ENCODE measurements around the gene RAB3C.
"Not testable (repeated sequence)": the region's sequence is repeated elsewhere in the genome, so short reads cannot be mapped to it uniquely, and the experiment has no call there.

RAB3C gene

GRCh38 chr5:58582019-58582802 is 664 bp upstream of the RAB3C start:
- no peak overlapping the region for H3K4me3 ChIP-seq (IDR thresholded peaks at IDR 0.05; ENCODE audit: insufficient read depth, low read depth, low read length)
- H4K20me1 ChIP-seq (ENCODE audit: insufficient read depth) = no peaks in the 10 kb centered on the region
- TF ChIP-seq, protein P1, sequence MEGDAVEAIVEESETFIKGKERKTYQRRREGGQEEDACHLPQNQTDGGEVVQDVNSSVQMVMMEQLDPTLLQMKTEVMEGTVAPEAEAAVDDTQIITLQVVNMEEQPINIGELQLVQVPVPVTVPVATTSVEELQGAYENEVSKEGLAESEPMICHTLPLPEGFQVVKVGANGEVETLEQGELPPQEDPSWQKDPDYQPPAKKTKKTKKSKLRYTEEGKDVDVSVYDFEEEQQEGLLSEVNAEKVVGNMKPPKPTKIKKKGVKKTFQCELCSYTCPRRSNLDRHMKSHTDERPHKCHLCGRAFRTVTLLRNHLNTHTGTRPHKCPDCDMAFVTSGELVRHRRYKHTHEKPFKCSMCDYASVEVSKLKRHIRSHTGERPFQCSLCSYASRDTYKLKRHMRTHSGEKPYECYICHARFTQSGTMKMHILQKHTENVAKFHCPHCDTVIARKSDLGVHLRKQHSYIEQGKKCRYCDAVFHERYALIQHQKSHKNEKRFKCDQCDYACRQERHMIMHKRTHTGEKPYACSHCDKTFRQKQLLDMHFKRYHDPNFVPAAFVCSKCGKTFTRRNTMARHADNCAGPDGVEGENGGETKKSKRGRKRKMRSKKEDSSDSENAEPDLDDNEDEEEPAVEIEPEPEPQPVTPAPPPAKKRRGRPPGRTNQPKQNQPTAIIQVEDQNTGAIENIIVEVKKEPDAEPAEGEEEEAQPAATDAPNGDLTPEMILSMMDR (conservative IDR thresholded peaks at IDR 0.05; ENCODE audit: low read depth, low read length) = no peak
- H2AFZ ChIP-seq (ENCODE audit: low read depth) = peak overlapping the region; percentile 95
- no peaks in the 10 kb centered on the region for H3K36me3 ChIP-seq (ENCODE audit: insufficient read depth)
- H3K4me1 ChIP-seq (ENCODE audit: low read depth, poor library complexity, severe bottlenecking) = peaks cover 3% of the 10 kb centered on the region
- no peaks in the 10 kb centered on the region for H3K27me3 ChIP-seq (ENCODE audit: insufficient read depth, low read depth)
- H3K27ac ChIP-seq = no peak overlapping the region
- no peaks in the 10 kb centered on the region for H3K79me2 ChIP-seq (ENCODE audit: insufficient read depth, low read depth)
- H3K4me2 ChIP-seq = peak overlapping the region; percentile 71
- no peak overlapping the region; the same call in 1 of the 2 replicates for H3K9ac ChIP-seq

DNA sequence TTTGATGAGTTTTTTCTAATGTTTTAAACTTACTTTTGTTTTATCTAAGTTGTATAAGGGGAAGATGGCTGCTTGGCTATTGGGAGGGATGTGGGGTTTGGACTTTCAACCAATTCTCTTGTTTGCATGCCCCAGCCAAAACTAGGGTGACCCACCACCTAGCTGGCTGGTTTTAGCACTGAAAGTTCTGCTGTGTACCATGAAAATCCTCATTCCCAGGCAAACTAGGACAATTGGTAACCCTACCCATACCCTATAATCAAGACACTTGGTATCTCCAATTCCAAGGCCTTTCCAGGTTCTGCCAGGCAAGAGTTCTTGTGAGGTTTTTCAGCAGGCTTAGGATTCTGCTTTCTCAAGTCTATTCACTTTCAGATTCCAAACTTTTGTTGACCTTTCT is 13.1 kb downstream of the RAB3C start:
- no peaks in the 10 kb centered on the region for H3K4me1 ChIP-seq (ENCODE audit: low read depth, poor library complexity, severe bottlenecking)
- no peak overlapping the region for H3K4me3 ChIP-seq (IDR thresholded peaks at IDR 0.05; ENCODE audit: insufficient read depth, low read depth, low read length)
- H3K27me3 ChIP-seq (ENCODE audit: insufficient read depth, low read depth) = no peaks in the 10 kb centered on the region
- H3K36me3 ChIP-seq (ENCODE audit: insufficient read depth) = no peaks in the 10 kb centered on the region
- H3K4me2 ChIP-seq = no peak overlapping the region
- H3K27ac ChIP-seq = no peak overlapping the region
- H3K9ac ChIP-seq = no peak overlapping the region
- TF ChIP-seq, protein P1 (conservative IDR thresholded peaks at IDR 0.05; ENCODE audit: low read depth, low read length) = no peak
- H3K79me2 ChIP-seq (ENCODE audit: insufficient read depth, low read depth) = no peaks in the 10 kb centered on the region
- H4K20me1 ChIP-seq (ENCODE audit: insufficient read depth) = no peaks in the 10 kb centered on the region
- no peak overlapping the region for H2AFZ ChIP-seq (ENCODE audit: low read depth)

DNA sequence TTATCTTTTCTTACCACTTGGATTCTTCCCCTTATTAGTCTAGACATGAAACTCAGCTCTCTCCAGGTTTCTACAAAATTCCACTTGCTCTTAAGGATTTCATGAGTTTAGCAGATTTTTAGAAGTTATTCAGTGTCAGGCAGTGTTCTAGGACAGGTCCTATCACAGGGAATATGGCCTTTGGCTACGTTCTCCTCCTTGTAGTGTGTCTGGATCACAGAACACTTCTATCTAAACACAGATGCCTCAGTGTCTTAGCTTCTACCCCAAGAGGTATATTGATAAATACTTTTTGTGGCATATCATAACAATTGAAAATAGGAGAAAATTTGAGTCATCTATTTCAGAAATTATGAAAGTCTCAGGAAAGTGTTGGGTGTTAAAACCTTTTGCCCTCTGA is 15.6 kb downstream of the RAB3C start:
- Histone ChIP-seq H3K4me1 (ENCODE audit: low read depth, poor library complexity, severe bottlenecking) (no peaks in the 10 kb centered on the region), H3K27me3 (ENCODE audit: insufficient read depth, low read depth) (no peaks in the 10 kb centered on the region), H4K20me1 (ENCODE audit: insufficient read depth) (no peaks in the 10 kb centered on the region), H2AFZ (ENCODE audit: low read depth) (no peak overlapping the region), H3K4me2 (no peak overlapping the region), H3K4me3 (IDR thresholded peaks at IDR 0.05; ENCODE audit: insufficient read depth, low read depth, low read length) (no peak overlapping the region), H3K27ac (no peak overlapping the region), H3K79me2 (ENCODE audit: insufficient read depth, low read depth) (no peaks in the 10 kb centered on the region), H3K9ac (no peak overlapping the region), H3K36me3 (ENCODE audit: insufficient read depth) (no peaks in the 10 kb centered on the region)
- TF ChIP-seq, protein P1 (conservative IDR thresholded peaks at IDR 0.05; ENCODE audit: low read depth, low read length) = no peak

DNA sequence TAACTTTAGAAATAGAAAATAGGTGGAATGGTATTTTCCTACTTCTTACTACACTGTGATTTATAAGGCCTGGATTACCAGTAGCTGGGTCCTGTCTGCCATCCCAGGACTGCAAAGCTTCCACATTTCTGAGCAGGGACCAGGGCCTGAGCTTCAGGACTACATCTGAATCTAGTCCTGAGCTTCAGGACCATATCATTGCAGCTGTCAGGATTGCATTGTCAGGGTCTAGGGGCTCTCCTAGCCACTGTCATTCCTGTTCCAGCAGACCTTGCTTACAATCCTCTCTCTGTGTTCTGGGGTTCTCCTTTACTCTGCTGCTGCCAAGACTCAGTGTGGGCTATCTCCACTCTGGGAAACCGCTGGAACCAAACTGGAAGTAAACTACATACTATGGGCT is 16.3 kb downstream of the RAB3C start:
- no peak overlapping the region for H3K9ac ChIP-seq
- no peak overlapping the region for H3K4me2 ChIP-seq
- H3K36me3 ChIP-seq (ENCODE audit: insufficient read depth) = no peaks in the 10 kb centered on the region
- H3K79me2 ChIP-seq (ENCODE audit: insufficient read depth, low read depth) = no peaks in the 10 kb centered on the region
- H3K4me1 ChIP-seq (ENCODE audit: low read depth, poor library complexity, severe bottlenecking) = no peaks in the 10 kb centered on the region
- H2AFZ ChIP-seq (ENCODE audit: low read depth) = no peak overlapping the region
- no peak overlapping the region for H3K4me3 ChIP-seq (IDR thresholded peaks at IDR 0.05; ENCODE audit: insufficient read depth, low read depth, low read length)
- H3K27ac ChIP-seq = no peak overlapping the region
- no peaks in the 10 kb centered on the region for H3K27me3 ChIP-seq (ENCODE audit: insufficient read depth, low read depth)
- H4K20me1 ChIP-seq (ENCODE audit: insufficient read depth) = no peaks in the 10 kb centered on the region
- TF ChIP-seq, protein P1 (conservative IDR thresholded peaks at IDR 0.05; ENCODE audit: low read depth, low read length) = no peak

DNA sequence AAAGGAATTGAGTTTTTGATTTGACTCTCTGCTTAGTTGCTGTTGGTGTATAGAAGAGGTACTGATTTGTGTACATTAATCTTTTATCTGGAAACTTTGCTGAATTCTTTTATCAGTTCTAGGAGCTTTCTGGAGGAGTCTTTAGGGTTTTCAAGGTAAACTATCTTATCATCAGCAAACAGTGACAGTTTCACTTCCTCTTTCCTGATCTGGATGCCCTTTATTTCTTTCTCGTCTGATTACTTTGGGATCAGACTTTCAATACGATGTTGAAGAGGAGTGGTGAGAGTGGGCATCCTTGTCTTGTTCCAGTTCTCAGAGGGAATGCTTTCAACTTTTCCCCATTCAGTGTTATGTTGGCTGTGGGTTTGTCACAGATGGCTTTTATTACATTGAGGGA is 17.7 kb downstream of the RAB3C start:
- H4K20me1 ChIP-seq (ENCODE audit: insufficient read depth); H2AFZ ChIP-seq (ENCODE audit: low read depth); H3K4me2 ChIP-seq; H3K4me1 ChIP-seq (ENCODE audit: low read depth, poor library complexity, severe bottlenecking); H3K4me3 ChIP-seq (IDR thresholded peaks at IDR 0.05; ENCODE audit: insufficient read depth, low read depth, low read length); H3K27me3 ChIP-seq (ENCODE audit: insufficient read depth, low read depth); H3K79me2 ChIP-seq (ENCODE audit: insufficient read depth, low read depth); H3K36me3 ChIP-seq (ENCODE audit: insufficient read depth); H3K9ac ChIP-seq; H3K27ac ChIP-seq: not testable (repeated sequence)

- not testable (repeated sequence) for H3K9ac ChIP-seq; H3K4me2 ChIP-seq; H4K20me1 ChIP-seq (ENCODE audit: insufficient read depth); H3K79me2 ChIP-seq (ENCODE audit: insufficient read depth, low read depth); H3K4me1 ChIP-seq (ENCODE audit: low read depth, poor library complexity, severe bottlenecking); H2AFZ ChIP-seq (ENCODE audit: low read depth); H3K4me3 ChIP-seq (IDR thresholded peaks at IDR 0.05; ENCODE audit: insufficient read depth, low read depth, low read length); H3K27me3 ChIP-seq (ENCODE audit: insufficient read depth, low read depth); H3K36me3 ChIP-seq (ENCODE audit: insufficient read depth); H3K27ac ChIP-seq
Observed at GRCh38 chr5:58602889-58603288, 20.0 kb downstream of the RAB3C start.
